Astrocyte (in vitro differentiated cells and primary cell): ENCODE measurements around the gene PHKG1.
"Not testable (repeated sequence)": the region's sequence is repeated elsewhere in the genome, so short reads cannot be mapped to it uniquely, and the experiment has no call there.

Experiments
- EZH2 ChIP-seq: IDR thresholded peaks from 2 replicates; pipeline ENCODE4 v1.6.1; 2012; ENCODE audit warnings: mild to moderate bottlenecking, low read length, inconsistent platforms; ENCODE audit not compliant: insufficient read depth
- TF ChIP-seq, protein P1 (sequence below): IDR thresholded peaks from 2 replicates; pipeline ENCODE4 v1.5.1; 2011; ENCODE audit warnings: low read depth, mild to moderate bottlenecking, inconsistent platforms, low read length, moderate library complexity; ENCODE audit not compliant: insufficient read depth

DNA sequence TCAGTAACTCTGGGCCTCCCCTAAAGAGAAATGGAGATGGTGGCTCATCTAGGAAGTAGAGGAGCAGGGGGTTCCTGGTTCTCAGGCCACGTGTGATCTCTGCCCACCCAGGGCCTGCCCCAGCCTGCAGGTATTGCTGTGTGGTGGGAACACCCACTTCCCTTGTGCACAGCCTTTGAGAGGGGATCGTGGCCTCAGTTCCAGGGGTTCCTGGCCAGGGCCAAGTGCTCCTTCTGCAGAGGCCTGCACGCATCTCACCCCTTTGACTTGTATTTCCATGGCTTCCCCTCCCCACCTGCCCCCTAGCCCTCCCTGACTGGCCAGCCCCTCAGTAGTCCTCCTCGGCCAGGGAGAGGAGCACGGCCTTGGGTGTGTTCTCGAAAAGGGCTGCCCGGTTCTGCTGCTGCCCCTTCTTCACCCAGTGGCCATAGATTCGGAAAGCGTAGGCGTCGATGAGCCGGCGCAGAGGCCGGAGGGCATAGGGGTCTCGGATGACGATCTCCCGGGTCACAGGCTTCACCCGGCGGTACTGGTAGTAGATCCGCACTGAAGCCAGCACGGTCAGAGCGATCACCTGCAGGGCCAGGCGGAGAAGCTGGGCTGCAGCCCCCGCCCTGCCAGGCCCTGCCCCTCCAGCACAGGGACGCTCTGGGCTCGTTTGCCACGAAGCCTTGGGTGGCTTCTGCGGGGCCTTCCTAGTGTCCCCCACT lies 11.9 kb downstream of the PHKG1 start:
- TF ChIP-seq EZH2, result not testable (repeated sequence)
- TF ChIP-seq, protein P1, sequence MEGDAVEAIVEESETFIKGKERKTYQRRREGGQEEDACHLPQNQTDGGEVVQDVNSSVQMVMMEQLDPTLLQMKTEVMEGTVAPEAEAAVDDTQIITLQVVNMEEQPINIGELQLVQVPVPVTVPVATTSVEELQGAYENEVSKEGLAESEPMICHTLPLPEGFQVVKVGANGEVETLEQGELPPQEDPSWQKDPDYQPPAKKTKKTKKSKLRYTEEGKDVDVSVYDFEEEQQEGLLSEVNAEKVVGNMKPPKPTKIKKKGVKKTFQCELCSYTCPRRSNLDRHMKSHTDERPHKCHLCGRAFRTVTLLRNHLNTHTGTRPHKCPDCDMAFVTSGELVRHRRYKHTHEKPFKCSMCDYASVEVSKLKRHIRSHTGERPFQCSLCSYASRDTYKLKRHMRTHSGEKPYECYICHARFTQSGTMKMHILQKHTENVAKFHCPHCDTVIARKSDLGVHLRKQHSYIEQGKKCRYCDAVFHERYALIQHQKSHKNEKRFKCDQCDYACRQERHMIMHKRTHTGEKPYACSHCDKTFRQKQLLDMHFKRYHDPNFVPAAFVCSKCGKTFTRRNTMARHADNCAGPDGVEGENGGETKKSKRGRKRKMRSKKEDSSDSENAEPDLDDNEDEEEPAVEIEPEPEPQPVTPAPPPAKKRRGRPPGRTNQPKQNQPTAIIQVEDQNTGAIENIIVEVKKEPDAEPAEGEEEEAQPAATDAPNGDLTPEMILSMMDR, result not testable (repeated sequence)
